ENCODE data around the gene SGSM1. TPM values are rescaled to one million over a fixed set of nuclear protein-coding genes. Genes with fewer than 3 reads are reported as not detected.

The SGSM1 gene
- total RNA-seq, 1 experiment from 2014 or later, result 4.3 TPM

- H3K27ac Mint-ChIP-seq, result no peak overlapping the region
- WGBS (ENCODE audit: extremely low coverage, insufficient read length, low lambda C conversion rate), result no CpG with 5 or more reads among the region's 4 CpGs
- H3K23me2 ChIP-seq (ENCODE audit: insufficient read length, low read depth, low read length, poor library complexity, severe bottlenecking), result no peaks in the 10 kb centered on the region
Measured at GRCh38 chr22:24816806-24817205, 10.8 kb downstream of the SGSM1 start.

More at GRCh38 chr22:24816806-24817205, 10.8 kb downstream of the SGSM1 start:
- Histone ChIP-seq H3K4ac (ENCODE audit: low read depth, low read length) (no peak overlapping the region), H2BK120ac (ENCODE audit: low read depth, low read length, poor library complexity, severe bottlenecking) (no peak overlapping the region), H2BK20ac (ENCODE audit: low read depth, low read length, poor library complexity, severe bottlenecking) (no peak overlapping the region), H3K23ac (ENCODE audit: insufficient read length, low read depth, low read length) (no peak overlapping the region), H3K18ac (ENCODE audit: insufficient read length, low read depth, low read length) (no peak overlapping the region), H3K56ac (ENCODE audit: insufficient read length, low read depth, low read length) (no peak overlapping the region), H4K8ac (replicated peaks; ENCODE audit: insufficient read length, low read depth, low read length) (no peak overlapping the region), H3T11ph (ENCODE audit: low read length) (no peak overlapping the region), H2BK15ac (ENCODE audit: low read depth, low read length) (no peak overlapping the region), H3K79me1 (ENCODE audit: insufficient read depth, low read depth, low read length, poor library complexity, severe bottlenecking) (no peaks in the 10 kb centered on the region), H3K9me3 (ENCODE audit: control insufficient read depth, low read depth, low read length) (no peaks in the 10 kb centered on the region), H2BK12ac (ENCODE audit: insufficient read length, low read depth, low read length) (no peak overlapping the region), H4K91ac (ENCODE audit: insufficient read length, low read depth, low read length) (no peak overlapping the region), H3K14ac (ENCODE audit: insufficient read depth, low read length) (no peak overlapping the region; the same call in 1 of the 2 replicates), H4K5ac (ENCODE audit: insufficient read length, low read depth, low read length) (no peak overlapping the region), H3K27ac (ENCODE audit: insufficient read length, low read depth, low read length) (no peak overlapping the region), H3K9ac (ENCODE audit: extremely low read depth, insufficient read length, low read length) (no peak overlapping the region), H2BK5ac (ENCODE audit: insufficient read length, low read length) (no peak overlapping the region), H3K4me1 (ENCODE audit: insufficient read depth, low read length) (no peaks in the 10 kb centered on the region), H4K20me1 (ENCODE audit: control insufficient read depth, insufficient read depth, insufficient read length) (no peaks in the 10 kb centered on the region), H3K79me2 (ENCODE audit: insufficient read depth, low read length) (no peaks in the 10 kb centered on the region), H2AK5ac (ENCODE audit: insufficient read length, low read length) (no peak overlapping the region), H3K4me2 (ENCODE audit: insufficient read depth, insufficient read length, low read length) (no peak overlapping the region), H2AFZ (ENCODE audit: low read length) (no peak overlapping the region), H3K27me3 (ENCODE audit: insufficient read depth, low read length) (no peaks in the 10 kb centered on the region)
- H3K9me3 Mint-ChIP-seq, result peaks cover 5 to 10% of the 10 kb centered on the region in 2 experiments
- peaks cover 10 to 12% (median 12%) of the 10 kb centered on the region in 3 experiments for H3K36me3 Mint-ChIP-seq (ENCODE audit: insufficient read depth in 1 of 3, low read depth in 3 of 3)
- DNase-seq, result no peak
- no peak for TF ChIP-seq CTCF (conservative IDR thresholded peaks at IDR 0.05)
- 0 out of 4 replicates have a peak, but pooled peaks cover 0 to 4% of the 10 kb centered on the region in 2 experiments for H3K4me1 Mint-ChIP-seq
- H3K4me3 Mint-ChIP-seq, result no peak overlapping the region
- H3K27me3 Mint-ChIP-seq (ENCODE audit: low read depth), result no peaks in the 10 kb centered on the region
